ENCODE measurements around the gene TACC2.

Gene TACC2

GRCh38 chr10:122294511-122295450, 305.8 kb downstream of the TACC2 start:
- no peak for DNase-seq (ENCODE audit: low spot score)

GRCh38 chr10:122295451-122295809, 306.5 kb downstream of the TACC2 start:
- no peak for DNase-seq (ENCODE audit: low spot score)

- no peak for DNase-seq (ENCODE audit: low spot score)
Observed at GRCh38 chr10:122296363-122297120, 307.6 kb downstream of the TACC2 start.

GRCh38 chr10:122297583-122297982, 308.6 kb downstream of the TACC2 start:
- no peak for DNase-seq (ENCODE audit: low spot score)

GRCh38 chr10:122298206-122298597, 309.2 kb downstream of the TACC2 start:
- DNase-seq (ENCODE audit: low spot score), result no peak

GRCh38 chr10:122298598-122299301, 309.8 kb downstream of the TACC2 start:
- DNase-seq (ENCODE audit: low spot score), result peak; percentile 81

GRCh38 chr10:122299423-122300075, 310.6 kb downstream of the TACC2 start:
- no peak for DNase-seq (ENCODE audit: low spot score)

- DNase-seq (ENCODE audit: low spot score), result peak; percentile 29
Observed at GRCh38 chr10:122301055-122301810, 312.3 kb downstream of the TACC2 start.

GRCh38 chr10:122301811-122302115, 312.8 kb downstream of the TACC2 start:
- DNase-seq (ENCODE audit: low spot score), result no peak

- no peak for DNase-seq (ENCODE audit: low spot score)
Observed at GRCh38 chr10:122302315-122302714, 313.4 kb downstream of the TACC2 start.

GRCh38 chr10:122303271-122304053, 314.5 kb downstream of the TACC2 start:
- DNase-seq (ENCODE audit: low spot score), result no peak
